SU-DHL-6 (cell line): Measurements from ENCODE around the gene CLCN7.
"Not testable (repeated sequence)": the region's sequence is repeated elsewhere in the genome, so short reads cannot be mapped to it uniquely, and the experiment has no call there.

Source experiments
- H2AFZ ChIP-seq: fragments of 200-600 bp; sonication (generic); 2 replicates; pipeline ENCODE4 v1.6.1; 2014; ENCODE audit warnings: low read depth, mild to moderate bottlenecking, moderate library complexity, mixed read lengths, antibody characterized with exemption, low read length; ENCODE audit not compliant: severe bottlenecking
- H3F3A ChIP-seq: fragments of 200-600 bp; shearing (Covaris generic); 2 replicates; pipeline ENCODE4 v1.6.0; 2016; ENCODE audit warnings: antibody characterized with exemption, mild to moderate bottlenecking; ENCODE audit not compliant: insufficient read depth
- H3K27ac ChIP-seq: fragments of 200-600 bp; sonication (generic); 2 replicates; pipeline ENCODE4 v1.5.1; 2016; ENCODE audit warnings: low read depth, mild to moderate bottlenecking, low read length, moderate library complexity, mixed read lengths
- H3K27me3 ChIP-seq: fragments of 200-600 bp; sonication (generic), shearing (Covaris generic); 2 replicates; pipeline ENCODE4 v1.6.0; 2014; ENCODE audit warnings: mild to moderate bottlenecking, low read length
- H3K36me3 ChIP-seq: fragments of 200-600 bp; sonication (generic); 2 replicates; pipeline ENCODE4 v1.6.1; 2014; ENCODE audit warnings: mild to moderate bottlenecking, low read length, mixed read lengths
- H3K4me2 ChIP-seq: fragments of 300-600, 200-600 bp; shearing (Covaris generic), sonication (generic); 2 replicates; pipeline ENCODE4 v1.6.0; 2014; ENCODE audit warnings: low read length, low read depth, mild to moderate bottlenecking; ENCODE audit not compliant: poor library complexity, severe bottlenecking
- H3K4me3 ChIP-seq: fragments of 200-600 bp; sonication (generic); 2 replicates; pipeline ENCODE4 v1.5.1; 2014; ENCODE audit warnings: antibody characterized with exemption, low read length, mild to moderate bottlenecking, mixed read lengths; ENCODE audit not compliant: insufficient read depth, poor library complexity, severe bottlenecking
- H3K79me2 ChIP-seq: fragments of 200-600 bp; sonication (generic); 2 replicates; pipeline ENCODE4 v1.6.1; 2014; ENCODE audit warnings: mild to moderate bottlenecking, low read length, moderate library complexity; ENCODE audit not compliant: insufficient read depth
- H3K9ac ChIP-seq: fragments of 200-600 bp; sonication (generic); 2 replicates; pipeline ENCODE4 v1.7.0; 2014; ENCODE audit warnings: mild to moderate bottlenecking, low read length
- H3K9me2 ChIP-seq: fragments of 200-600 bp; sonication (generic); replicated peaks from 2 replicates; pipeline ENCODE4 v1.6.1; 2014; ENCODE audit warnings: low read length; ENCODE audit not compliant: insufficient read depth
- H3K9me3 ChIP-seq: fragments of 200-600 bp; sonication (generic); 2 replicates; pipeline ENCODE4 v1.6.1; 2014; ENCODE audit warnings: low read length, mixed read lengths; ENCODE audit not compliant: insufficient read depth
- H4K20me1 ChIP-seq: fragments of 200-600 bp; sonication (generic); 2 replicates; pipeline ENCODE4 v1.6.1; 2014; ENCODE audit warnings: low read depth, mild to moderate bottlenecking, antibody characterized with exemption, low read length, moderate library complexity, mixed read lengths
- EZH2phosphoT487 ChIP-seq: fragments of 200-600 bp; sonication (generic), shearing (Covaris generic); conservative IDR thresholded peaks from 2 replicates; pipeline ENCODE4 v1.6.1; 2018; ENCODE audit warnings: mild to moderate bottlenecking, antibody characterized with exemption, low read length, moderate library complexity, mixed read lengths
- TF ChIP-seq, protein P1 (sequence below): fragments of 200-600 bp; sonication (generic); IDR thresholded peaks from one replicate; pipeline ENCODE4 v1.5.1; 2017; ENCODE audit warnings: antibody characterized with exemption, mild to moderate bottlenecking, low read length, moderate library complexity; ENCODE audit not compliant: insufficient read depth, poor library complexity, severe bottlenecking

The CLCN7 gene

DNA sequence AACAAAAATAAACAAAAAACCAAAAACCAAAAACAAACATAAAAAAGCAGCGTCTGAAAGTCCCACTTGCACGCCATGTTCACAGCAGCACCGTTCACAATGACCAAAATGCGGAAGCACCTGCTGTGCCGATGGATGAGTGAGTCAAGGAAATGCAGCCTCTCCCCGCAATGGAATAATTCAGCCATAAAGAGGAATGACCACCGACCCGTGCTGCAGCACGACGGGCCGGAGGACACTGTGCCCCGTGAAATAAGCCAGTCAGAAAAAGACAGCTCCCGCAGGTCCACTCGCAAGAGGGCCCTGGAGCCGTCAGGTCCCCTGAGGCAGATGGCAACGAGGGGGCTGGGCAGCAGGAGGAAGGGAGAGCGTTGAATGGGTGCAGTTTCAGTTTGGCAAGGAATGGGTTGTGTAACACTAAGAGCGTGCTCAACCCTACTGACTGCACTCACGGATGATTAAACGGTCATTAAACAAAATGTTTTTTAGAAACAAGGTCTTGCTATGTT, 5.1 kb downstream of the CLCN7 start:
- H3K79me2 ChIP-seq, result peaks cover 32% of the 10 kb centered on the region; the same call in 1 of the 2 replicates
- H3K9me3 ChIP-seq, result no peaks in the 10 kb centered on the region
- H4K20me1 ChIP-seq, result no peaks in the 10 kb centered on the region
- no peak overlapping the region for H3K9ac ChIP-seq
- no peak overlapping the region for H2AFZ ChIP-seq
- H3F3A ChIP-seq, result no peaks in the 10 kb centered on the region
- H3K27me3 ChIP-seq, result no peaks in the 10 kb centered on the region
- peak overlapping the region; percentile 31 for H3K4me2 ChIP-seq
- TF ChIP-seq, protein P1, sequence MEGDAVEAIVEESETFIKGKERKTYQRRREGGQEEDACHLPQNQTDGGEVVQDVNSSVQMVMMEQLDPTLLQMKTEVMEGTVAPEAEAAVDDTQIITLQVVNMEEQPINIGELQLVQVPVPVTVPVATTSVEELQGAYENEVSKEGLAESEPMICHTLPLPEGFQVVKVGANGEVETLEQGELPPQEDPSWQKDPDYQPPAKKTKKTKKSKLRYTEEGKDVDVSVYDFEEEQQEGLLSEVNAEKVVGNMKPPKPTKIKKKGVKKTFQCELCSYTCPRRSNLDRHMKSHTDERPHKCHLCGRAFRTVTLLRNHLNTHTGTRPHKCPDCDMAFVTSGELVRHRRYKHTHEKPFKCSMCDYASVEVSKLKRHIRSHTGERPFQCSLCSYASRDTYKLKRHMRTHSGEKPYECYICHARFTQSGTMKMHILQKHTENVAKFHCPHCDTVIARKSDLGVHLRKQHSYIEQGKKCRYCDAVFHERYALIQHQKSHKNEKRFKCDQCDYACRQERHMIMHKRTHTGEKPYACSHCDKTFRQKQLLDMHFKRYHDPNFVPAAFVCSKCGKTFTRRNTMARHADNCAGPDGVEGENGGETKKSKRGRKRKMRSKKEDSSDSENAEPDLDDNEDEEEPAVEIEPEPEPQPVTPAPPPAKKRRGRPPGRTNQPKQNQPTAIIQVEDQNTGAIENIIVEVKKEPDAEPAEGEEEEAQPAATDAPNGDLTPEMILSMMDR, result no peak
- TF ChIP-seq EZH2phosphoT487, result no peak
- no peak overlapping the region for H3K27ac ChIP-seq
- no peak overlapping the region for H3K4me3 ChIP-seq
- no peaks in the 10 kb centered on the region for H3K9me2 ChIP-seq
- no peaks in the 10 kb centered on the region for H3K36me3 ChIP-seq

DNA sequence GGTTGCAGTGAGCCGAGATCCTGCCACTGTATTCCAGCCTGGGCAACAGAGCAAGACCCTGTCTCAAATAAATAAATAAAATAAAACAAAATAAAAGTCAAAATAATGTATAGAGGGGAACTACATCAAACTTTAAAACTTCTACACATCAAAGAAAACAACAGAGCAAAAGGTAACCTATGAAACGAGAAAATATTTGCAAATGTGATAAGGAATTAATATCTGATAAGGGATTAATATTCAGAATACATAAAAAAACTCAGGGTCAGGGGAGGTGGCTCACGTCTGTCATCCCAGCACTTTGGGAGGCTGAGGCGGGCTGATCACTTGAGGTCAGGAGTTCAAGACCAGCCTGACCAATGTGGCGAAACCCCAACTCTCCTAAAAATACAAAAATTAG, 5.7 kb downstream of the CLCN7 start:
- H3K27ac ChIP-seq, H3K9me3 ChIP-seq, H4K20me1 ChIP-seq, H3K4me3 ChIP-seq, H3K27me3 ChIP-seq, H3K36me3 ChIP-seq, H3K9me2 ChIP-seq, H3K4me2 ChIP-seq, H2AFZ ChIP-seq, H3K9ac ChIP-seq, H3F3A ChIP-seq: not testable (repeated sequence)
- H3K79me2 ChIP-seq, result peaks cover 29% of the 10 kb centered on the region; the same call in 1 of the 2 replicates

DNA sequence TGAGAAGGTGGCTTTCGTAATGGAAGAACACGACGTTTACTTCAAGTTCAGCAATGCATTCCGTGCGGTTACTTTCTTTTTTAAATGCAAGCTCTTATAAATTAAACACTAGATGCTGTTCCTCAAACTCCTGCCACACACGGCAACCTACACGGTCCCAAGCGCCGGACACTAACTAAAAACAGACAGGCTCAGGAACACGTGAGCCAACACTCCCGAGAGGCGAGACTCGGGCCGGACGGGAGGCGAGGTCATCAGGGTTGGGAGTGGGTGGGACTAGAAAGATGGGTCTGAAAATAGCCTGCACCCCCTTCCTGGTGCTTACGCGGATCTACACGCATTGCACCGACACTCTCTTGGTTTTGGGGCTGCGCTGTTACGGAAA, 6.4 kb downstream of the CLCN7 start:
- Histone ChIP-seq H3K9me2 (no peaks in the 10 kb centered on the region), H3K27me3 (no peaks in the 10 kb centered on the region), H3F3A (no peaks in the 10 kb centered on the region), H2AFZ (no peak overlapping the region), H3K9me3 (no peaks in the 10 kb centered on the region), H3K27ac (no peak overlapping the region), H3K79me2 (peaks cover 22% of the 10 kb centered on the region; the same call in 1 of the 2 replicates), H4K20me1 (no peaks in the 10 kb centered on the region), H3K36me3 (no peaks in the 10 kb centered on the region), H3K9ac (no peak overlapping the region), H3K4me3 (no peak overlapping the region), H3K4me2 (no peak overlapping the region)
- TF ChIP-seq, protein P1, result no peak
- no peak for TF ChIP-seq EZH2phosphoT487

DNA sequence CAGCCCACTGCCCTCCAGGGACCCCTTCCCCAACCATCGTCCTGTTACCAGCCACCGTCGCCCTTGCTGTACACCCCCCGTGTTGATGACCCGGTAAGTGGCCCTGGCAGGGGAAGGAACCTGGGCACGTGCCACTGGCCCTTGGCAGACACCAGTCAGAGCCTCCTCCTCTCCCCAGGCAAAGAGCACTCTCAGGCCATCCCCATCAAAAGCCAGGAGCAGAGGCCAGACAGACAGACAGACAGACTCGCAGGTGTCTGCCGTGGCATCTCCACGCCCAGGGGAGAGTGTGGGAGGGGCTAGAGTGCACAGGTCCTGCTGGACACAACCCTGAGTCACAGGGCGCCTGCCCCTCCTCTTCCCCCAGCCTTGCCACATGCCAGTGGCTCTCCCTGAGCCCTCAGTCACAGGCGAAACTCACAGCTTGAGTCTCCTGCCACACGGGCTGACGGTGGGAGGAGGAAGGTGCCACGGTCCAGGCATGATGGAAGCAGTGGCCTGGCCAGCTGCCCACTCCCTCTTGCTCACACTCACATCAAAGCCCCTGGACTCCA, 7.8 kb downstream of the CLCN7 start:
- Histone ChIP-seq H3K4me2 (no peak overlapping the region), H3K36me3 (no peaks in the 10 kb centered on the region), H4K20me1 (no peaks in the 10 kb centered on the region), H3K9me3 (no peaks in the 10 kb centered on the region), H3K9ac (no peak overlapping the region), H3K27ac (no peak overlapping the region), H3K9me2 (no peaks in the 10 kb centered on the region), H3K79me2 (peaks cover 19% of the 10 kb centered on the region; the same call in 1 of the 2 replicates), H3K4me3 (no peak overlapping the region), H3F3A (no peaks in the 10 kb centered on the region), H3K27me3 (no peaks in the 10 kb centered on the region), H2AFZ (no peak overlapping the region)
- TF ChIP-seq, protein P1, result no peak
- TF ChIP-seq EZH2phosphoT487, result no peak
